Suprapubic skin (tissue), 4 donors: ENCODE data around the gene CLSTN1. TPM values are rescaled to one million over a fixed set of nuclear protein-coding genes. Genes with fewer than 3 reads are reported as not detected.

ENCODE experiments used
- DNase-seq, 2 donors: peaks; one replicate each; pipeline ENCODE4 v3.0.0-alpha.2; 2019; ENCODE audit warnings: low spot score in 2 of 2
- H3K27ac ChIP-seq: fragments of 200-600 bp; sonication (generic); one replicate; pipeline ENCODE4 v1.5.1; 2019
- H3K27me3 ChIP-seq: fragments of 200-600 bp; sonication (generic); one replicate; pipeline ENCODE4 v1.5.1; 2019
- H3K36me3 ChIP-seq: fragments of 200-600 bp; sonication (generic); one replicate; pipeline ENCODE4 v1.5.1; 2019
- H3K4me1 ChIP-seq: fragments of 200-600 bp; sonication (generic); one replicate; pipeline ENCODE4 v1.5.1; 2019
- H3K4me3 ChIP-seq: fragments of 200-600 bp; sonication (generic); one replicate; pipeline ENCODE4 v1.5.1; 2019; ENCODE audit warnings: mild to moderate bottlenecking
- H3K9me3 ChIP-seq: fragments of 200-600 bp; sonication (generic); one replicate; pipeline ENCODE4 v1.5.1; 2019
- CTCF ChIP-seq, 2 donors: fragments of 200-600 bp in 1 of 2; fragments of 450-650 bp in 1 of 2; sonication (generic) in 1 of 2; IDR thresholded peaks; one replicate each; pipeline ENCODE4 v1.5.1; 2016 to 2019; ENCODE audit warnings: antibody characterized with exemption in 2 of 2, mild to moderate bottlenecking in 1 of 2, moderate library complexity in 1 of 2
- EP300 ChIP-seq: sonication (generic); formaldehyde crosslinking; IDR thresholded peaks from one replicate; pipeline ENCODE4 v1.6.1; 2017; ENCODE audit warnings: antibody characterized with exemption
- POLR2A ChIP-seq, 2 donors: fragments of 450-650 bp; IDR thresholded peaks; one replicate each; pipeline ENCODE4 v1.6.1; 2017; ENCODE audit warnings: antibody characterized with exemption in 2 of 2, mild to moderate bottlenecking in 2 of 2, moderate library complexity in 2 of 2
- POLR2AphosphoS5 ChIP-seq, 3 donors: sonication (generic); formaldehyde crosslinking; IDR thresholded peaks; one replicate each; pipeline ENCODE4 v1.6.1; 2017; ENCODE audit warnings: antibody characterized with exemption in 3 of 3
- WGBS: methylation state at CpG from one replicate; pipeline ENCODE4 v1.1.5; 2018; 5-methylcytosine and 5-hydroxymethylcytosine counted together
- total RNA-seq, 4 donors: library from RNA; depleted of rRNA; stranded (reverse); fragments of >200 nt; gene quantifications; one replicate each; pipeline ENCODE4 v1.1.0, GENCODE V29; 2016

CLSTN1 gene
- total RNA-seq, result 100 to 1,000 TPM; 118 to 202 (median 165) TPM

- TF ChIP-seq POLR2AphosphoS5 (IDR thresholded peaks at IDR 0.05) (no peak), POLR2A (IDR thresholded peaks at IDR 0.05) (peak in 1 of 2 donors; percentile 23)
- DNase-seq, result peak; percentile 92 to 93
- Histone ChIP-seq H3K9me3 (no peaks in the 10 kb centered on the region), H3K4me3 (peak within 1 kb of the TSS; percentile 96), H3K27me3 (no peaks in the 10 kb centered on the region), H3K4me1 (peaks cover 69% of the 10 kb centered on the region), H3K27ac (peak within 1 kb of the TSS; percentile 92), H3K36me3 (no peaks in the 10 kb centered on the region)
- 0% methylated on average over 11 of the region's 93 CpGs for WGBS
Observed at GRCh38 chr1:9823943-9824701, at the start of gene CLSTN1. CLSTN1 (minus strand) TSS chr1:9823965; CDS start chr1:9823733, 232 bp downstream.

- H3K4me3 ChIP-seq, result no peak overlapping the region
- no peak for TF ChIP-seq EP300
- TF ChIP-seq CTCF (IDR thresholded peaks at IDR 0.05), result no peak
- no peak for TF ChIP-seq POLR2A (IDR thresholded peaks at IDR 0.05)
- TF ChIP-seq POLR2AphosphoS5 (IDR thresholded peaks at IDR 0.05), result no peak
- no peaks in the 10 kb centered on the region for H3K27me3 ChIP-seq
- 83% methylated on average over 5 of the region's 5 CpGs for WGBS
- H3K4me1 ChIP-seq, result peaks cover 82% of the 10 kb centered on the region
- H3K27ac ChIP-seq, result peak overlapping the region; percentile 83
- H3K9me3 ChIP-seq, result no peaks in the 10 kb centered on the region
- H3K36me3 ChIP-seq, result peaks cover 36% of the 10 kb centered on the region
- DNase-seq, result no peak
Observed at GRCh38 chr1:9873385-9873784, 49.6 kb upstream of the CLSTN1 start.

- WGBS, result 63% methylated on average over 5 of the region's 11 CpGs
- Histone ChIP-seq H3K4me1 (peaks cover 83% of the 10 kb centered on the region), H3K27me3 (no peaks in the 10 kb centered on the region), H3K9me3 (no peaks in the 10 kb centered on the region), H3K36me3 (peaks cover 44% of the 10 kb centered on the region), H3K27ac (peak overlapping the region; percentile 83), H3K4me3 (no peak overlapping the region)
- no peak for DNase-seq
- TF ChIP-seq POLR2A (IDR thresholded peaks at IDR 0.05) (no peak), POLR2AphosphoS5 (IDR thresholded peaks at IDR 0.05) (no peak), EP300 (no peak), CTCF (IDR thresholded peaks at IDR 0.05) (no peak)
Observed at GRCh38 chr1:9872430-9873165, 48.8 kb upstream of the CLSTN1 start.

- H3K27me3 ChIP-seq, result no peaks in the 10 kb centered on the region
- DNase-seq, result no peak
- TF ChIP-seq POLR2A (IDR thresholded peaks at IDR 0.05) (no peak), CTCF (IDR thresholded peaks at IDR 0.05) (no peak), POLR2AphosphoS5 (IDR thresholded peaks at IDR 0.05) (no peak), EP300 (no peak)
- peaks cover 48% of the 10 kb centered on the region for H3K36me3 ChIP-seq
- 81% methylated on average over 14 of the region's 20 CpGs for WGBS
- peaks cover 80% of the 10 kb centered on the region for H3K4me1 ChIP-seq
- no peaks in the 10 kb centered on the region for H3K9me3 ChIP-seq
- H3K27ac ChIP-seq, result peak overlapping the region; percentile 83
- H3K4me3 ChIP-seq, result no peak overlapping the region
Observed at GRCh38 chr1:9871707-9872425, 48.1 kb upstream of the CLSTN1 start.

- Histone ChIP-seq H3K4me3 (no peak overlapping the region), H3K27ac (peak overlapping the region; percentile 83), H3K36me3 (peaks cover 57% of the 10 kb centered on the region), H3K27me3 (no peaks in the 10 kb centered on the region), H3K9me3 (no peaks in the 10 kb centered on the region), H3K4me1 (peaks cover 80% of the 10 kb centered on the region)
- TF ChIP-seq POLR2AphosphoS5 (IDR thresholded peaks at IDR 0.05) (no peak), POLR2A (IDR thresholded peaks at IDR 0.05) (no peak), CTCF (IDR thresholded peaks at IDR 0.05) (no peak), EP300 (no peak)
- DNase-seq, result no peak
- 84% methylated on average over 2 of the region's 9 CpGs for WGBS
Observed at GRCh38 chr1:9871021-9871420, 47.3 kb upstream of the CLSTN1 start.
